Erythroblast (primary cell): ENCODE measurements around the gene FRRS1.

Source experiments
- GATA1 ChIP-seq: IDR thresholded peaks from 2 replicates; pipeline ENCODE4 v1.6.1; 2011; ENCODE audit warnings: low read depth, mild to moderate bottlenecking, control low read depth, low read length, moderate library complexity
- POLR2A ChIP-seq: IDR thresholded peaks from 2 replicates; pipeline ENCODE4 v1.6.1; 2011; ENCODE audit warnings: mild to moderate bottlenecking, low read length

DNA sequence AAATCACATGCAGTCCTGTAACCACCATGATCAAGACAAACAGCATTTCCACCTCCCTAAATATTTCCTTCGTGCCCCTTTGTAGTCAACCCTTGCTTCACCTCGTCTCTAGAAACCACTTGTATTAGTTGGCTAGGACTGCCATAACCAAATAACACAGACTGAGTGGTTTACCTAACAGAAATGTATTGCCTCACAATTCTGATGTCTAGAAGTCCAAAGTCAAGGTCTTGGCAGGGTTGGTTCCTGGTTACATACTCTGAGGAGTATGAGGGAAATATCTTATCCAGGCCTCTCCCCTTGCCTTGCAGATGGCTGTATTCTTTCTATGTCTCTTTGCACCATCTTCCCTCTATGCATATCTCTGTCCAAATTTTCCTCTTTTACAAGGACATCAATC, 23.3 kb upstream of the FRRS1 start:
- TF ChIP-seq POLR2A (no peak), GATA1 (no peak)
